HG02759 (cell line): Measurements from ENCODE around the gene KPTN.

ENCODE experiments used
- ATAC-seq: cut with Tn5 transposase; IDR thresholded peaks from one replicate; pipeline ENCODE4 v1.9.1; 2021; ENCODE audit warnings: mild to moderate bottlenecking, moderate library complexity; ENCODE audit not compliant: unreplicated experiment

Gene KPTN

GRCh38 chr19:47471381-47471732, 12.7 kb downstream of the KPTN start:
- ATAC-seq: no peak

- ATAC-seq: no peak
These were observed 13.4 kb downstream of the KPTN start for GRCh38 chr19:47470447-47471195.

GRCh38 chr19:47469719-47470118, 14.3 kb downstream of the KPTN start:
- ATAC-seq: no peak

DNA sequence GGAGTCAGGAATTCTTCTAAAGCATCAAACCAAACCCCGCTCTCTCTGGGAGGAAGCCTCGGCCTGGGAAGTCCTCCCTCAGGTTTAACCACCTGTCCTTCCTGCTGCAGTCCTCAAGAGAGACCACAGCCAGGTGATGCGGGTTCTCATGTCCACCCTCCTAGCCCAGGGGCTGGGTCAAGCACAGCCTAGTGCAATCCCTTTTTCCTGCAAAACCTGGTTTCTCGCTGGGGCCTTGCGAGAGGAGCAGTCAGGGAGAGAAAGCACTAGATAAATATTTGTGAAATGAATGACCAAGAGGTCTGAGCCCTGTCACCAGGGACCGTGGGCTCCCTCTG, 14.7 kb downstream of the KPTN start:
- no peak for ATAC-seq

DNA sequence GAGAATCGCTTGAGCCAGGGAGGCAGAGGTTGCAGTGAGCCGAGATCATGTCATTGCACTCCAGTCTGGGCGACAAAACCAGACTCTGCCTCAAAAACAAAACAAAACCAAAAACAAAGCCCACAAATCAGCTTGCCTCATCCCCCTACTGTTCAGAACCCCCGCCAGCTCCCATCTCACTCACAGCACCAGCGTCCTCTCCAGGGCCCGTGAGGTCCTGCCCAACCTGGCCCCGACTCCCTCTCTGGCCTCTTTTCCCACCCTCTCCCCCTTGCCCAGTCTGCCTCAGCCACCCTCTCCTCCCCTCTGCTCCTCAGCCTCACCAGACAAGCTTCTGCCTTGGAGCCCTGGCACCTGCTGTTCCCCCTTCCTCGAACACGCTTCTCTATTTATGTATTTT, 16.1 kb downstream of the KPTN start:
- no peak for ATAC-seq

- ATAC-seq: no peak
These were observed 18.1 kb downstream of the KPTN start for GRCh38 chr19:47465957-47466356.

DNA sequence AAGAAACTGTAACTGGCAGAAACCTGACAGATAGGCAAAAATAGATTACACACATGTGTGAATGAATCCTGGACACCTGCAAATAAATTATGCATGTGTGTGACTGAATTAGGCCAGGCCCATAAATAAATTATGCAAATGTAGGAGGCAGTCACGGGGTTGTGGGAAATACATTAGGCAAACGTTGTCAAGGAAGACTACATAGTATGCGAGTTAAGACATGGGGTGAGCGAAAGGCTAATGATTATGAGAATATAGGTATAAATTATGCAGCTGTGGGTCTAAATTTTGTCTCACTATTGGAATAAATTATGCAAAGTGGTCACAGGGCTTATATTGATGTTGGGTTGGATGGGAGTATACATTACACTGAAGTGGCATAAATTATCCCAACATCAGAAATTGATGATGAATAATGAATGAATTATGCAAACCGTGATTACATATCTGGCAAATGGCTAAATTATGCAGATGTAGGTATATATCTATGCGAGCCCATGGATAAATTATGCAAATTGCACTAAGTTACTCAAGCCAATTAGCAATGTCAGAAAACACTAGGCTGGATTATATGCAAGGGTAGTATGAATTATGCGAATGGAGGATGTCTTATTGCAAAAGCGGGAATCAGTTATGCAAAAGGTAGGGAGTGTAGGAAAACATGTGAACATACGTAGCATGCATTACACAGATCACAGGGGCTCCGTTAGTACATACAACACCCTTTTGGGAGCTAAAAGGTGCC, 19.2 kb downstream of the KPTN start:
- no peak for ATAC-seq

DNA sequence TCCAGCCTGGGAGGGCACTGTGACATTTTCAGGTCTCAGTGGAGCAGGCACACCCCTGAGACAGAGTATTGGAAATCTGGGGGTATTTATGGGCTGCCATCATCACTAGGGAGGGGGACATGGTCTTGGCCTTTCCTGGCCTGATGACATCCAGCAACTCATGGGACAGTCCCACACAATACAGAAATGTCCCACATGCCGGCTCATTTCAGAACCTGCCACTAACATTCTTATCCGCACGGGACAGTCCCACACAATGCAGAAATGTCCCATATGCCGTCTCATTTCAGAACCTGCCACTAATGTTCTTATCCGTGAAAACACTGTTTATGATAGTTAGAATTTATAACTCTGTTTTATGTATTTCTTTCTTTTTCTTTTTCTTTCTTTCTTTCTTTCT, 22.1 kb downstream of the KPTN start:
- ATAC-seq: no peak

DNA sequence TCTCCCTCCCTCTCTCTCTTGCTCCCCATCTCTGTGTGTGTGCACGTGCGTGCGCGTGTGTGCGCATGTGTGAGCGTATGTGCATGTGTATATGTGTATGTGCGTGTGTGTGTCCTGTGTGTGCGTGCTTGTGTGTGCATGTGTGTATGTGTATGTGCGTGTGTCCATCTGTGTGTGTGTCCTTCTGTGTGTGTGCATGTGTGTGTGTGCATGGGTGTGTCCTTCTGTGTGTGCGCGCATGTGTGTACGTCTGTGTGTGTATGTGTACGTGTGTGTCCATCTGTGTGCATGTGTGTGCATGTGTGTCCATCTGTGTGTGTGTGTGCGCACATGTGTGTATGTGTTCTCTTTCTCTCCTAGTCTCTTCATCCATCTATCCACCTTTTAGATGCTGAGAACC, 24.5 kb downstream of the KPTN start:
- ATAC-seq: no peak

DNA sequence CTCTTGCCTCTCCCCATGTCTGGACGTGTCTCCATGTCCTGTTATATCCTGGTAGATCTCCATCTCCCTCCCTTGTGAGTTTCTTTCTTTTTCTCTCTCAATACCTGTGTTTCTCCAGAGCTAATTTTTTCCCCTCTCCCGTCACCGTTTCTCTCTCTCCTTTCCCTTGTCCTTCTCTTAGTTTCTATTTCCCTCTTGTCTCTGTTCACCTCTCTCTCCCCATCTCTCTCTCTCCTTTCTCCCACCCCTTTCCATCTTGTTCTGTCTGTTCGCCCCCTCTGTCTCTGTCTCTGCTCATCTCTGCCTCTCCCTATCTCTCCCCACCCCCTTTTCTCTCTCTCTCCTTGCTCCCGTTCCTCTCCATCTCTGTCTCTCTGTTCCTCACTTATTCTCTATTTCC, 25.3 kb downstream of the KPTN start:
- no peak for ATAC-seq

DNA sequence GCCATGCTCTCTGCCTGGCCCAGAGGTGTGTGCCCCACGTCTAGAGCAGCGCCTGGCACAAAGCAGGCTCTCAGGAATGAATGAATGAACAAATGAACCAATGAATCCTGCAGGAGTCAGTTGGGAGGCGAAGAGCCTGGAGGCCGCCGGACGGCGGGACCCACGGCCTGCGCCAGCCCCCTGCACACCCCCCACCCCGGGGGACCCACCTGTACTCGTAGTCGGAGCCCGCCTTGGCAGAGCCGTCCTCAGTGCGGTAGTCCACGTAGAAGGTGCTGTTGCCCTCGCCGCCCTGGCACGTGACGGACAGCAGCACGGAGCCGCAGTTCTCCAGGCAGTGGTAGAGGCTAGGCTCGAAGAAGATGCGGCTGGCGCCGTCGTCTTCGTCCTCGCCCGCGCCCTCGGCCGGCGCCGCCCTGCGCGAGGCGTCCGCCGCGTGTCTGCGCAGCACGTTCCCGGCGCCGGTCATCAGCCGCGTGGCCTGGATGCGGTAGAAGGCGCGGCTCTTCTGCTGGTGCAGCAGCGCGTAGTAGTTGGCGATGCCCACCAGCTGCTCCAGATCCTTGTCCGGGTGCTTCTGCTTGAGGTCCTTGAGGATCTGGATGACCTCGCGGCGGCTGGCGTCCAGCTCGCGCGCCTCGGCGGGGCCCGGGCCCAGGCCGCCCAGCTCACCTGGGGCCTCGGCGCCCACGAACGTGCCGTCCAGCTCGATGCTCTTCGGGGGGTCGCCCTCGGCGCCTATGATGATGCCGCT, 27.1 kb downstream of the KPTN start:
- ATAC-seq: no peak

DNA sequence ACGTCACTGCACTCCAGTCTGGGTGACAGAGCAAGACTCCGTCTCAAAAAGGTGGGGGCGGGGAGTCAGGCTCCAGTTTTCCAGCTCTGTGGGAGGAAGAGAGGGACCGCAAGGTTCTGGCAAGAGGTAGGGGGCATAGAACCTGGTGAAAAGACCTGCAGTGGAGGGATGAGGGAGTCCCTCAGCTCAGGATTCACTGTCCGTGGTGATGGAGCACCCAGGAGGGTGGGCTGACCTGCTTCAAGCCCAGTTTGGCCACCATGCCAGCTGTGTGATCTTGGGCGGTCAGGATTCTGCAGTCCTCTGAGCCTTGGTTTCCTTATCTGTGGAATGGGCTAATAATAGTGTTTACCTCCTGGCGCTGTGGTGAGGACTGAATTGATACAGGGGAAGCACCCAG, 33.5 kb downstream of the KPTN start:
- no peak for ATAC-seq

DNA sequence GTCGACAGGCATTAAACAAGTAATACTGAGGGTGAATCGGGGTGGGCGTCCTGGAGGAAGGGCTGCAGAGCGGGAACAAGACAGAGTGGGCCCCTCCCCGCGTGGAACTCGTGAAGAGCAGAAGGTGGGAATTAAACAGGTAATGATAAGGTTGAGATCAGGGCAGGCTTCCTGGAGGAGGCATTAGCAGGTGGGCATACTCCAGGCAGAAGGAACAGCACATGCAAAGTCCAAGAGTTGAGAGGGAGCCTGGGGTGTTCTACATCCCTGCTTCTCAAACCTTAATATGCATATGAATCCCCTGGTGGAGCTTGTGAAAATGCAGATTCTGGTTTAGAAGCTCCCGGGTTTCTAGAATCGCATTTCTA, 35.7 kb downstream of the KPTN start:
- ATAC-seq: no peak

DNA sequence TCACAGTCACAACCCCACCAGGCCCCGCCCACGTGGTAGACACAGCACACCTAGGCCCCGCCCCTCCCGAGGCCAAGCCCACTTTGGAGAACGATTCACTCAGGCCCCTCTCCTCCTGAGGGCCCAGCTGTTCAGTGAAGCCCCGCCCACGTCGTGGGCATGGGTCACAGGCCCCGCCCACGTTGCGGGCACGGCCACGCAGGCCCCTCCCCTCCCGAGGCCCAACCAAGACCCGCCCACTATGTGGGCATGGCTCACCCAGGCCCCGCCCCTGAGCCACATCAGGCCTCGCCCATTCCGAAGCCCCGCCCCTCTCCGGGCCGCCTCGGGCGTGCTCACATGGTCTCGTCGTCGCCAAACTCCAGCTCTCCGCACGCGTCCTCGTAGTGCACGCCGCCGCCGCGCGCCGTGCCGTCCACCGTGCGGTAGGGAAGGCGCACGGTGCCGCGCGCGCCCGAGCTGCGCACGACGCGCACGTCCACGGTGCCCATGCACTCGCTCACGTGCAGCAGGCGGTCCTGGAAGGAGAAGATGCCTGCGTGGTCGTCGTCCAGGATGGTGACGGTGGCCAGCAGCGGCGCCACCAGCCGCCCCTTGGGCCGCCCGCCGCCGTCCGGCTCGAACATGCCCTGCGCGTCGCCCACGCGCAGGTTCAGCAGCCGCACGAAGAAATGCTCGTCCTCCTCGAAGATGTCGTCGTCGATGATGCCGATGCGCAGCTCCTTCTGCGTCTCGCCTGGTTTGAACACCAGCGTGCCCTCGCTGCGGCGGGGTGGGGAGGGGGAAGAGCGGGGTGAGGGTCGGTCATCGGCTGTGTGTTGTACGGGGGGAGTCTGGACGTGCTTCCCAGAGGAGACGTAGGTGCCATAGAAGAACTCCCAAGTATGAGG, 36.3 kb downstream of the KPTN start:
- ATAC-seq: no peak

DNA sequence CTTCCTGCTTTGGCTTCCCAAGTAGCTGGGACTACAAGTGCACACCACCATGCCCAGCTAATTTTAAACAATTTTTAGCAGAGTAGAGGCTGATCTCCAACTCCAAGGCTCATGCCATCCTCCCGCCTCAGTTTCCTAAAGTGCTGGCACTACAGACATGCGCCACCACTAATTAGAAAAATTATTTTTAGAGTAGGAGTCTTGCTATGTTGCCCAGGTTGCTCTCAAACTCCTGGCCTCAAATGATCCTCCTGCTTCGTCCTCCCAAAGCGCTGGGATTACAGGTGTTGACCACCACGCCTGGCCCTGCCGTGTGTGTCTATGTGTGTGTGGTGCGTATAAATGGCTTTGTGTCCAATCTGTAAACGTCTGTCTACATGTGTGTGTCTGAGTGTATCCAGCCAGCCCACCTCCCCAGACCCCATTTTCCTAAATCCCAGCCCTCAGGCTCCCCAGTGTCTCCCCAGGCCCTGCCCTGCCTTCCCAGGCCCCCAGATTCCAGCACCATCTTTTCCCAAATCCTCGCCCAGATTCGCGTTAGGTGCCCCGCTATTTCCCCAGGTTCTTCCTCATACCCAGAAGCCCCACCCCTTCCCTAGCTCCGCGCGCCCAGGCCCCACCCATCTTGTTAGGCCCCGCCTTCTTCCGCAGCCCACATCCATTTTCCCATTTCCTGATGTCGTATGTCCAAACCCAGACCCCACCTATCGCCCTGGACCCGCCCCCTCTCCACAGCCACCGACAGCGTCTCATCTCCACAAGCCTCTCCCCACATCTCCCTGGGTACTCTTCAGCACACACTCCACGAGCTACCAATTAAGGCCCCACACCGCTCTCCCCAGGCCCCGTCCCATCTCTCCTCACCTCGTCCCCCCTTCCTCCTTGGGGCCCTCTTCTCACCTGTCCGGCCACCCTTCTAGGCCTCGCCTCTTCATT, 37.2 kb downstream of the KPTN start:
- ATAC-seq: no peak

DNA sequence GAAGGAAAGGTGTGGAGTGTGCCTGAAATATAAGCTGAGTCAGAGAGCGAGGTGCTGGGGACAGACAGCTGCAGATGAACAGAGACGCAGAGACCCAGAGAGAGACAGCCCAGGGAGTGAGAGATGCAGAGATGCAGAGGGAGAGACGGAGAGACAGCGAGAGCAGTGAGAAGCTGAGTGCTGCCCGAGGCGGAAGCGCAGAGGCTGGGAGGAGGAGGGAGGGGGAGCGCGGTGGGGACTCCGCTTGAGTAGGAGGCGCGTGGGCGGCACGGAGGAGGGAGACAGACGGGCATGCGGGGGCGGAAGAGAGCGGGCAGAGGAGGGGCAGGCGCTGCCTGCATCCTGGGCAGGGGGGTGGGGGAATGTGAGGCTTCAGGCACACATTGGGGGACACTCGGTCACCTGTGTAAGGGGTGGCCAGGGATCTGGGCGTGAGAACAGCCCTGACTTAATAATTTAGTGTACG, 38.0 kb downstream of the KPTN start:
- ATAC-seq: no peak

- no peak for ATAC-seq
These were observed 38.5 kb downstream of the KPTN start for GRCh38 chr19:47445527-47445926.

GRCh38 chr19:47444388-47444821, 39.6 kb downstream of the KPTN start:
- no peak for ATAC-seq

GRCh38 chr19:47443331-47443730, 40.7 kb downstream of the KPTN start:
- ATAC-seq: no peak

- no peak for ATAC-seq
These were observed 45.2 kb downstream of the KPTN start for GRCh38 chr19:47438793-47439220.
